GM19193 (cell line): Measurements from ENCODE around the gene GNPTG.

ENCODE experiments used
- POLR2A ChIP-seq: IDR thresholded peaks from 4 replicates; pipeline ENCODE4 v1.6.1; 2011; ENCODE audit not compliant: insufficient read depth, insufficient read length; ENCODE audit errors: extremely low read depth

GNPTG gene

DNA sequence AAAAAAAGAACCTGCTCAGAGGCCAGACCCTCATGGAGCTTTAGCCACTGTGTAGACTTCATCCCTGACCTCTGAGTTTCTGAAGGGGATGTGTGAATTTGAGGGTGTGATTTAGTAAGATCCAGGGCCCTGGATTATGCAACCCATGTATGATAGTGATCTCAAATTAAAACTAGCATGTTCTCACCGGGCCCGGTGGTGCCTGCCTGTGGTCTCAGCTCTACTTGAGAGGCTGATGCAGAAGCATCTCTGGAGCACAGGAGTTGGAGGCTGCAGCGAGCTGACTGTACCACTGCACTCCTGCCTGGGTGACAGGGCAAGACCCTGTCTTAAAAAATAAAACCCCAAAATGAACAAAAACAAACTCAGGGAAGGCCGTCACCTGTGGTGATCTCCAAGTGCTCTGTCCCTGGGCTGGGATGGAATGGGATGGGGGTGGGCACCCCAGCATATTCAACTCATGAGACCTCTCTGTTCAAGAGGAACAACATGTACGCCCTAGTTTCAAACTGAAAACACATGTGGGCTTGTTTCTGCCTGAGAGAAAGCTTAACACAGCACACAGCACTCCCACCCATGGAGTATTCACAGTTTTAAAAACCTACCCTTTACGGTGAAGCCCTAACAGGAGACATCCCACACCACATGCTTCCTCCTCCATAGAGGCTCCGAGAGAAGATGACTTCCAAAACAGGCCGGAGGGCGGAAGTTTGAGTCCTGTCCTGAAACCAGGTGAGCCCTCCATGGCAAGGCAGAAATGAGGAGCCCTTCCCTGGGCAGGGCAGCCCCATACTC is 30.1 kb downstream of the GNPTG start:
- TF ChIP-seq POLR2A: no peak

GRCh38 chr16:1383556-1383955 is 31.8 kb downstream of the GNPTG start:
- no peak for TF ChIP-seq POLR2A

DNA sequence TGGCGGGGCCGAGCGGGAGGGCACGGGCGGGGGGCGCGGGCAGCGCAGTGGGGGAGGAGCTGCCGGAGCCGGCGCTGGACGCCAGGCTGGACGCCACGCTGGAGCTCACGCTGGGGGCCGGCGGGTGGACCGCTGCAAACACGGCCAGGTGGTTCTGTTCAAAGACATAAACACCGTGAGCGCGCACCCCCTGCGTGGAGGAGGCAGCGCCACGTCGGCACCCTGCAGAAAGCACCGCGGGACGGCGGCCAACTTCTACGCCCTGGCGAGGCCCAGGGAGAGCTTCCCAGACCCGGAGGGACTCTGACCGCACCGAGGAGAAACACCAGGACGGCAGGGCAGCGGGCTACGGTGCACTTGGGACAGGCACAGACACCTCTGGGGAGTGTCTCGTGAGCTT is 33.5 kb downstream of the GNPTG start:
- no peak for TF ChIP-seq POLR2A

DNA sequence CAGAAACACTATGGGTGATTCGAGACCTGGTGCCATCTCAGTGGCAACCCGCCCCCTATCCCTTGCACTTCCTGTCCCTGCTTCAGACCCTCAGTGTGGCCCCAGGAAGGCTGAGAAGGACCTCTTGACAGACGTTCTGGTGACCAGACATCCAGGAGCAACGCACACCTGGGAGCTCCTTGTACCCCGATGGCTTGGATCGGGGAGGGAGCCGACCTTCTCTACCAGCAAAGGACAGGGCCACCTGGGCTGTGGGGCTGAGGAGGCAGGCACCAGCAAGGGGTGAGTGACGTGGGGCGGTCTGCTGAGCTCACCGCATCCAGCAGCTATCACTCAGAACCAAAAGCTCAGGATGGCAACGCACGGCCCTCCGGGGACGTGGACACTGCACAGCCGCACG is 35.6 kb downstream of the GNPTG start:
- no peak for TF ChIP-seq POLR2A

- no peak for TF ChIP-seq POLR2A
Measured at GRCh38 chr16:1389762-1390161, 38.0 kb downstream of the GNPTG start.

GRCh38 chr16:1390239-1390779 is 38.6 kb downstream of the GNPTG start:
- no peak for TF ChIP-seq POLR2A

DNA sequence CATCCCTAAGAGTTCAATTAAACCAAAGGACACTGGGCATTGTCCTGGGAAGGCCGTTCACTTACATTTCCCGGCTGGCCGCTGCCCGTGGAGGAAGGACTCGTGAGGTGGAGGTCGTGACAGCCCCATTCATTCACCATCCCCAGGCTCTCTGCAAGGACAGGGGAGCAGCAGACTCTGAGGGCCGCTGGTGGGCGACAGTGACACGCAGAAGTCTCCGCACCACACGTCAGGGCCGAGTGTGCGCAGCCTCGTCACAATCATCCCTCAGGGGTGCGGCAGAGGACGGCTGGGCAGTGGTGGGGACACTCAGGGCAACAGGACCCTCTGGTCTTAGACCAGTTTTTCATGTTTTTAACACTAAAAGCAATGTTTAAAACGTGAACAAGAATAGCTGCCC is 41.1 kb downstream of the GNPTG start:
- TF ChIP-seq POLR2A: no peak

- no peak for TF ChIP-seq POLR2A
Measured at GRCh38 chr16:1393613-1394176, 42.0 kb downstream of the GNPTG start.

GRCh38 chr16:1394367-1394951 is 42.7 kb downstream of the GNPTG start:
- TF ChIP-seq POLR2A: no peak

DNA sequence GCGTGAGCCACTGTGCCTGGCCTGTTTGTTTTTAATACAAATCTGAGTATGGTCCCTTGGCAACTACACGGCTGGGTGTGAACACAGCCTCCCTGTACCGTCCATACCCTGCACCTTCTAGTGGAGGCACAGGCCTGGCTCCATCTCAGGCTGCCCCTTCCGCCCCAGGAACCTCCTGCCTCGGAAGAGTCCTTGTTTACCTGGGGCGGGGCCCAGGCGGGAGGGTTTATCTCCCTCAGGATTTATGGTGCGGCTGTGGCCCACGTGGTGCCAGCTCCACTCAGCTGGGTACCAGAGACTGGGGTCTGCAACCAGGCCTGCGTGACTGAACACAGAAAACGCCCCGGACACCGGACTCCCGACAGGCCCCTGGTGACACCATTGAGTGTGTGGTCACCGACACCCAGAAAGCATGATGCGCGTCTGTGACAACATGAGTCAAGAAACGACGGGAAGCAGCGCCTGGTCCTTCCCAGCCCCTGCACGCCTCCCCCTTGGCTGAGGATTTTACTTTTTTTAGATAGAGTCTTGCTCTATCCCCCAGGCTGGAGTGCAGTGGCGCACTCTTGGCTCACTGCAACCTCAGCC is 43.8 kb downstream of the GNPTG start:
- TF ChIP-seq POLR2A: no peak

DNA sequence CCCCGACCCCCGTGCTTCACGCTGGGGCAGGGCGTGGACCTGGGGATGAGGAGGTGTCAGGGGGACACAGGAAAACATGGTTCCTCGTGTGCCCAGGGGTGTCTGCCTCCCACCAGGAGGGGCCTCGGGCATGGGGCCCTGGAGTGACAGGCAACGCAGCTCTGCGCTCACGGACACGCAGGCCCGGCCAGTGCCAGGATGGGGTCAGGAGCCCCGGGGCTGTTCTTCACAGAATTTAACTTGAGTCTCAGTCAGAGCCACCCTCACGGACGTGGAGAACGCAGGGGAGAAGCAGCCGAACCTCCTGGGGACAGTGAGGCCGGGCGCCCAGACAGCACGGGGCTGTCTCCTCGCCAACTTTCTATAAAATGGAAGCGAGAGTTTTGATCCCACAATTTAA is 46.0 kb downstream of the GNPTG start:
- TF ChIP-seq POLR2A: no peak

DNA sequence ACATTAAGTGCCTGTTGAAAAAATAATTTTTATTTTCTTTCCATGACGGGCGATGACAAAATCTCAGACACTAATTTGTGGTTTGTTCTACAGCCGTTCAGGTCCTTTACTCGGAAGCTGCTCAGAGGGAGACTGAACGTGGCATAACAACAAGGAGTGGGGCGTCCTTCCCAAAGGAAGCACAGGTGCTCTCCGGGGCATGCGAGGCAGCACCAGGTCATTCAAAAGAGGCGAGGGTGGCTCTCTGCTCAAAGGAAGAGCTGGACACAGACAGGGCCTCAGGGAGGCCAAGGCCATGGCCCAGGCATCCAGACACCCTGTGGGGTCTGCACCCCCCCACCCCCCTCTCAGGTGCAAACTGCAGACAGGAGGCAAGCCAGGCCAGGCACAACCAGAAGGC is 46.6 kb downstream of the GNPTG start:
- TF ChIP-seq POLR2A: no peak

- no peak for TF ChIP-seq POLR2A
Measured at GRCh38 chr16:1398826-1399581, 47.3 kb downstream of the GNPTG start.

DNA sequence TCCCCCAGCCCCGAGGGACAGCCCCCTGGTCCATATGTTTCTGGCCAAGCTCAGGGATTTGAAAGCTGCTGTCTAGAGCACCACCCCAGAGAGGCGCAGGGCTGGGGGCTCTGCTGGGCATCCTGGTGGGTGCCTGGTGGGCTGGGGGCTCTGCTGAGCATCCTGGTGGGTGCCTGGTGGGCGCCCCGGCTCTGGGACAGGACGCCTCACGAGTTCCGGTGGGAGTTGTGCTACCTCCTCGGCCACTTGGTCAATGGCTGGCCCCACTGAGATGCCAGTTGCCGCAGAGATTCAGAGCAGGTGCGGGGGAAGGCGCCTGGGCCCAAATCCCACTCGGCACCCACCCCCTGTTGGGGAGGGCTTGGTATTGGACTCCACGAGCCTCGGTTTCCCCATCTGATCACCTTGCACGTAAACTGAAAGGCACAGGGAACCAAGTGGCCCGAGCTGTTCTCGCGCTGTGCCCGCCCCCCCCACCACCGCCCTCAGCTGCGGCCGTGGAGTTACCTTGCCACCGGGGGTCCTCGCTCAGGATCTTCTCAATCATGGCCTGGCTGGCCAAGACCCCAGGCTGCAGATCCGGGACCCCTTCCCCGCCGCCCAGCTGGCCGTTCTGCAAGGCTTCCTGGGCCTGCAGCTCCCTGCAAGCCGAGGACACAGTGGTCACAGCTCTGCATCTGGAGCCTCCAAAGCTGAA is 49.5 kb downstream of the GNPTG start:
- no peak for TF ChIP-seq POLR2A
